Loucy (cell line): Measurements from ENCODE around the gene MAGEB3.

ENCODE experiments used
- H2AFZ ChIP-seq: fragments of 200-600 bp; sonication (generic); 2 replicates; pipeline ENCODE4 v1.6.0; 2016; ENCODE audit warnings: antibody characterized with exemption, mild to moderate bottlenecking, low read length, moderate library complexity
- H3F3A ChIP-seq: fragments of 200-600 bp; 2 replicates; pipeline ENCODE4 v1.6.0; 2016; ENCODE audit warnings: antibody characterized with exemption, low read depth, mild to moderate bottlenecking
- H3K27me3 ChIP-seq: fragments of 200-600 bp; sonication (generic); 2 replicates; pipeline ENCODE4 v1.6.1; 2014; ENCODE audit warnings: low read length, mild to moderate bottlenecking; ENCODE audit not compliant: insufficient read depth, poor library complexity, severe bottlenecking
- H3K36me3 ChIP-seq: fragments of 200-600 bp; sonication (generic); 2 replicates; pipeline ENCODE4 v1.6.1; 2016; ENCODE audit warnings: low read length; ENCODE audit not compliant: insufficient read depth
- H3K4me1 ChIP-seq: fragments of 200-600 bp; sonication (generic); 2 replicates; pipeline ENCODE4 v1.5.1; 2014; ENCODE audit warnings: low read length, mild to moderate bottlenecking; ENCODE audit not compliant: insufficient read depth, poor library complexity, severe bottlenecking
- H3K4me2 ChIP-seq: fragments of 200-600 bp; sonication (generic); 2 replicates; pipeline ENCODE4 v1.6.0; 2014; ENCODE audit warnings: antibody characterized with exemption, low read length, low read depth, mild to moderate bottlenecking; ENCODE audit not compliant: poor library complexity, severe bottlenecking
- H3K4me3 ChIP-seq: fragments of 200-600 bp; sonication (generic); 2 replicates; pipeline ENCODE4 v1.5.1; 2014; ENCODE audit warnings: low read length, mild to moderate bottlenecking, mixed read lengths; ENCODE audit not compliant: poor library complexity, severe bottlenecking
- H3K79me2 ChIP-seq: fragments of 200-600 bp; sonication (generic); 2 replicates; pipeline ENCODE4 v1.6.1; 2014; ENCODE audit warnings: low read length; ENCODE audit not compliant: insufficient read depth
- H3K9ac ChIP-seq: fragments of 200-600 bp; sonication (generic); 2 replicates; pipeline ENCODE4 v1.6.0; 2014; ENCODE audit warnings: mild to moderate bottlenecking, low read depth, low read length, moderate library complexity; ENCODE audit not compliant: poor library complexity, severe bottlenecking
- H3K9me2 ChIP-seq: fragments of 200-600 bp; sonication (generic); replicated peaks from 2 replicates; pipeline ENCODE4 v1.6.1; 2016; ENCODE audit warnings: low read depth, low read length, mixed read lengths
- H3K9me3 ChIP-seq: fragments of 200-600 bp; sonication (generic); 2 replicates; pipeline ENCODE4 v1.6.1; 2014; ENCODE audit warnings: mild to moderate bottlenecking, antibody characterized with exemption, low read length, low read depth; ENCODE audit not compliant: insufficient read depth
- H4K20me1 ChIP-seq: fragments of 200-600 bp; sonication (generic); 2 replicates; pipeline ENCODE4 v1.6.0; 2014; ENCODE audit warnings: antibody characterized with exemption, low read length, mild to moderate bottlenecking; ENCODE audit not compliant: insufficient read depth, poor library complexity, severe bottlenecking
- EZH2phosphoT487 ChIP-seq: fragments of 200-600 bp; IDR thresholded peaks from 2 replicates; pipeline ENCODE4 v1.6.1; 2018; ENCODE audit warnings: antibody characterized with exemption, mild to moderate bottlenecking, moderate library complexity, borderline replicate concordance
- TF ChIP-seq, protein P1 (sequence below): fragments of 200-600 bp; sonication (generic); conservative IDR thresholded peaks from 2 replicates; pipeline ENCODE4 v1.5.1; 2014; ENCODE audit warnings: mild to moderate bottlenecking, antibody characterized with exemption, low read length

The MAGEB3 gene

DNA sequence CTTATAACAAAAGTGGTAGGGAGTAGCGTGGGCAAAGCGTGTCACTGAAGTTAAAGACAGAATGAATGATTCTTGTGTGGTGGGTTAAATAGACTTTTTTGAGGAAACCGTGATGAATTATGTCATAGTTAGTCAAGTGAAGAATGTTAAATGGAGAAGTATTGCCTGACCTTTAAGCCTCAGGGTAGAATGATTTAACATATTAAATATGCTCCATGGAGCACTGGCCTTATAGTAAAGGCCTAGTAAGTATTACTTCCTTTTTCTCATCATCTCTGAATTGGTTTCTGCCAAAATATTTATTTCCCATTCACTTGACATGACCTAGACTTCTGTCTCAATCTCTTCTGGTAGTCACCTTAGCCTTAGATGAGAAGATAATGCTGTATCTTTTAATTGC is 40.2 kb downstream of the MAGEB3 start:
- no peaks in the 10 kb centered on the region for H3F3A ChIP-seq
- no peak for TF ChIP-seq EZH2phosphoT487
- TF ChIP-seq, protein P1, sequence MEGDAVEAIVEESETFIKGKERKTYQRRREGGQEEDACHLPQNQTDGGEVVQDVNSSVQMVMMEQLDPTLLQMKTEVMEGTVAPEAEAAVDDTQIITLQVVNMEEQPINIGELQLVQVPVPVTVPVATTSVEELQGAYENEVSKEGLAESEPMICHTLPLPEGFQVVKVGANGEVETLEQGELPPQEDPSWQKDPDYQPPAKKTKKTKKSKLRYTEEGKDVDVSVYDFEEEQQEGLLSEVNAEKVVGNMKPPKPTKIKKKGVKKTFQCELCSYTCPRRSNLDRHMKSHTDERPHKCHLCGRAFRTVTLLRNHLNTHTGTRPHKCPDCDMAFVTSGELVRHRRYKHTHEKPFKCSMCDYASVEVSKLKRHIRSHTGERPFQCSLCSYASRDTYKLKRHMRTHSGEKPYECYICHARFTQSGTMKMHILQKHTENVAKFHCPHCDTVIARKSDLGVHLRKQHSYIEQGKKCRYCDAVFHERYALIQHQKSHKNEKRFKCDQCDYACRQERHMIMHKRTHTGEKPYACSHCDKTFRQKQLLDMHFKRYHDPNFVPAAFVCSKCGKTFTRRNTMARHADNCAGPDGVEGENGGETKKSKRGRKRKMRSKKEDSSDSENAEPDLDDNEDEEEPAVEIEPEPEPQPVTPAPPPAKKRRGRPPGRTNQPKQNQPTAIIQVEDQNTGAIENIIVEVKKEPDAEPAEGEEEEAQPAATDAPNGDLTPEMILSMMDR = no peak
- no peaks in the 10 kb centered on the region for H3K27me3 ChIP-seq
- peaks cover 17% of the 10 kb centered on the region for H3K4me1 ChIP-seq
- H3K4me3 ChIP-seq = no peak overlapping the region
- H3K9ac ChIP-seq = no peak overlapping the region
- no peaks in the 10 kb centered on the region for H3K36me3 ChIP-seq
- no peaks in the 10 kb centered on the region for H4K20me1 ChIP-seq
- H3K9me3 ChIP-seq = no peaks in the 10 kb centered on the region; the same call in 1 of the 2 replicates
- no peak overlapping the region for H3K4me2 ChIP-seq
- no peak overlapping the region for H2AFZ ChIP-seq
- no peaks in the 10 kb centered on the region for H3K9me2 ChIP-seq
- H3K79me2 ChIP-seq = no peaks in the 10 kb centered on the region

DNA sequence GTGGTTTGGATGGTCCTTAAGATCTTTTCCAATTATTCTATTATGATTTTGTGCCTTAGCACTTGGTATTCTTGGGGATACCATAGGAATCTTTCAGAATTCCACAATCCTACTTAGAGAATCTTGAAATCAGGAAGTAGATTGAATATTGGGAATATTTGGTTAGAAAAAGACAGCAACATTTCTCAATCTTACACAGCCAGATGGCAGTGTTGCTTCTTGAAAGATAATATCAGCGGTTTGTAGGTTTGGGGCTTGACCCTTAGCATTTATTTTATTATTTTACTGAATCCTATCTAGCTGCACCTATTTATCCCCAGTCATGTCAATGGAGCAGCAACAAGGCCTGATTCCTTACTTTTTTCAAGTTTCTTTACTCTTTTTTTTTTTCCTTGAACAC is 45.0 kb downstream of the MAGEB3 start:
- Histone ChIP-seq H3F3A (no peaks in the 10 kb centered on the region), H3K27me3 (no peaks in the 10 kb centered on the region), H3K4me2 (no peak overlapping the region), H3K9ac (no peak overlapping the region), H3K9me2 (no peaks in the 10 kb centered on the region), H3K9me3 (no peaks in the 10 kb centered on the region; the same call in 1 of the 2 replicates), H3K4me1 (peaks cover 22% of the 10 kb centered on the region), H3K4me3 (no peak overlapping the region), H3K36me3 (no peaks in the 10 kb centered on the region), H4K20me1 (no peaks in the 10 kb centered on the region), H2AFZ (0 out of 2 replicates have a peak overlapping the region, but pooled peaks have one; percentile 55), H3K79me2 (no peaks in the 10 kb centered on the region)
- TF ChIP-seq EZH2phosphoT487 = no peak
- TF ChIP-seq, protein P1 = peak; percentile 63

DNA sequence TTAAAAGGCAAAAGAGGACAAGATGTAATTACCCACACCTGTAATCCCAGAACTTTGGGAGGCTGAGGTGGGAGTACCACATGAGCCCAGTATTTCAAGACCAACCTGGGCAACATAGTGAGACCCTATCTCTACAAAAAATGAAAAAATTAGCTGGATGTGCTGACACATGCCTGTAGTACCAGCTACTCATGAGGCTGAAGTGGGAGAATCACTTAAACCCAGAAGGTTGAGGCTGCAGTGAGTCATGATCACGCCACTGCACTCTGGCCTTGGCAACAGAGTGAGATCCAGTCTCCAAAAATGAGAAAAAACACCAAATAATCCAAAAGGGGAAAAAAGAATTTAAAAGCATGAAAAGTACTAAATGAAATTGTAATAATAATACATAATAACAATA is 47.9 kb downstream of the MAGEB3 start:
- H3K9me3 ChIP-seq = no peaks in the 10 kb centered on the region
- TF ChIP-seq, protein P1 = no peak
- TF ChIP-seq EZH2phosphoT487 = no peak
- no peak overlapping the region for H2AFZ ChIP-seq

More for the DNA sequence above, 47.9 kb downstream of the MAGEB3 start:
- H3K9me2 ChIP-seq = no peaks in the 10 kb centered on the region
- no peaks in the 10 kb centered on the region for H3K36me3 ChIP-seq
- no peak overlapping the region for H3K9ac ChIP-seq
- H3K27me3 ChIP-seq = no peaks in the 10 kb centered on the region
- no peaks in the 10 kb centered on the region for H3K79me2 ChIP-seq
- no peak overlapping the region for H3K4me2 ChIP-seq
- no peak overlapping the region for H3K4me3 ChIP-seq
- no peaks in the 10 kb centered on the region for H4K20me1 ChIP-seq
- no peaks in the 10 kb centered on the region for H3F3A ChIP-seq
- H3K4me1 ChIP-seq = peaks cover 22% of the 10 kb centered on the region
